Hematopoietic multipotent progenitor cell (in vitro differentiated cells): Measurements from ENCODE around the gene LMF1. TPM values are rescaled to one million over a fixed set of nuclear protein-coding genes. Genes with fewer than 3 reads are reported as not detected.
A peak's percentile ranks its signal among the peaks of the same experiment; 100 is the strongest.
"Not testable (repeated sequence)": the region's sequence is repeated elsewhere in the genome, so short reads cannot be mapped to it uniquely, and the experiment has no call there.

Source experiments
- DNase-seq, 3 donors: peaks; one replicate each; pipeline ENCODE4 v3.0.0-alpha.2; 2011 to 2015; ENCODE audit warnings: low read depth in 2 of 3, low spot score in 2 of 3
- total RNA-seq: library from RNA; depleted of rRNA; stranded (reverse); fragments of >200 nt; gene quantifications from one replicate; pipeline ENCODE4 v1.2.3, GENCODE V29; 2012

LMF1 gene
- total RNA-seq, 1 donor, result 45.2 TPM

DNA sequence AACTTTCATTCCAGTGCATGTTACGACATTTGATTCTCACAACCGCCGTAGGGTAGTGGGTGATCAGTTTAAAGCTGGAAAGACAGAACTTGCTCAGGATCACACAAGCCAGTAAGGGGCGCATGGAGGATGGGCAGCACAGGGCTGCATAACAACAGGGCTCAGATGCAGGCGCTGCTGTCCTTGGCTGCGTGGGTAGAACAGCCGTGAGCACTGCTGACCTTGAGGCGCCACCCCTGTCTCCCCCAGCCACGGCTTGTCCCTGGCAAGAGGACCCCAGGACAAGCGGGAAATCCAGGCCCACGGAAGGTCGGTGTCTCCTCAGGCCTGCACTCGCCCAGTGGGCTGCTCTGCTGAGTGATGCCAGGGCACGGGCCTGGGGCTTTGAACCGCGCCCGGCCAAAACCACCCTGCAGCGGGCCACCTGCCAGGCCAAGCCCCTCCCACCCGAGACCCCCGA, 84.7 kb downstream of the LMF1 start:
- DNase-seq, result no peak

GRCh38 chr16:885391-885790, 85.4 kb downstream of the LMF1 start:
- DNase-seq, result no peak

DNA sequence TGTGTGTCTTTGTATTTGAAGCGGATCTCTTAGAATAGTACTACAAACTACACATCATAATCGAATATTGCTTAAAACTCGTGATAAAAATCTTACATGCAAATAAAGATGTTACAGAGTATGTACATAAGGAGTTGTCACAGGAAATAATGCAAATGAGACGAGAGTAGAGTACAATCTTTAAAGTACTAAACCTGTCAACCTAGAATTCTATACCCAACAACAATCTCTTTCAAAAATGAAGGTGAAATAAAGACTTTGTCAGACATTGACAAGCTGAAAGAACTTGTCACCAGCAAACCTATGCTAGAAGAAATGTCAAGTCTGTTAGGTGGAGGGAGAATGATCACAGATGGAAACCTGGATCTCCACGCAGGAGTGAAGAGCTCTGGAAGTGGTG, 86.6 kb downstream of the LMF1 start:
- DNase-seq, result peak in 1 of 3 donors; percentile 27

- no peak for DNase-seq
These were observed 87.0 kb downstream of the LMF1 start for GRCh38 chr16:883781-884180.

- DNase-seq, result no peak
These were observed 87.4 kb downstream of the LMF1 start for GRCh38 chr16:883340-883739.

- not testable (repeated sequence) for DNase-seq
These were observed 88.1 kb downstream of the LMF1 start for GRCh38 chr16:882671-883070.

- no peak for DNase-seq
These were observed 88.5 kb downstream of the LMF1 start for GRCh38 chr16:882256-882655.

DNA sequence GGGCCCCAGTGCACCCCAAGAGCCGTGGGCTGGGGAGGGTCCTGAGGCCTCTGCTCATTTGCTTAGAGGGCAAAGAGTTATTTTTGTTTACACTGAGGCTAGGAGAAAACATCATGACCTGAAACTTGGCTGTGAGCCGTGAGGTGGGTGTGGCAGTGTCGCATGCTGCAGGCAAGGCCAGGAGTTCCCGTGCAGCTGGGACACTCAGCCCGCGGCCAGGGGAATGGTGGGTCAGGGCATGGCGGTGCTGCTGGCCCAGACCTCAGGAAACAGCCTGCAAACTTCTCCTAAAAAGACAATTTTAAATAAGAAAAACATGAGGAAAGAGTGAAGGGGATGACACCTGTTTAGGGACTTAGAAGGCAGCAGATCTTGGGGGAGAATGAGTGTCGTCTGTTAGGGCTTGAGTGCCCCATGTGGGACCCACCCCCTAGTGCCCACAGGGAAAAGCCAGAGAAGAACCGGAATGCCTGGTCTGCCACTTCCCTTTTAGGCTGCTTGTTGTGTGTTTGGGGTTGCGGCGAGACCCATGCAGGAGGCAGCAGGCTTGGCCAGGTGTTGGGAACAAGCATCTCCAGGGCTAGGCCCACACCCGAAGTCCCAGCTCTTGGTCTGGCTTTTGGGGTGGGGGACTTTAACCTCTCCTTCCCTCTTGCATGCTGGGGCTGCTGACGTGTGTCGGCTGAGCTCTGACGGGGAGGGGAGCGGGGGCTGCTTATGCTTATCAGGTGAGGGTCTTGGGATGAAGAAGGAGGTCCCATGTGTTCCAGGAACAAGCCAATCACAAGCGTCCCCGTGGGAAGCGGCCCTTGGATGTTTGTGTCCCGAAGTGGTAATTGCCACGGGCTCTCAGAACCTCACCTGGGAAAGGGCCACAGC, 89.3 kb downstream of the LMF1 start:
- no peak for DNase-seq

GRCh38 chr16:880471-881171, 90.2 kb downstream of the LMF1 start:
- DNase-seq, result no peak

GRCh38 chr16:879986-880385, 90.8 kb downstream of the LMF1 start:
- DNase-seq, result no peak

- no peak for DNase-seq
These were observed 91.3 kb downstream of the LMF1 start for GRCh38 chr16:879461-879861.

GRCh38 chr16:878886-879285, 91.9 kb downstream of the LMF1 start:
- no peak for DNase-seq

GRCh38 chr16:878072-878784, 92.6 kb downstream of the LMF1 start:
- DNase-seq, result peak in 2 of 3 donors; percentile 17 to 26

- no peak for DNase-seq
These were observed 93.3 kb downstream of the LMF1 start for GRCh38 chr16:877242-878071.

- DNase-seq, result no peak
These were observed 94.1 kb downstream of the LMF1 start for GRCh38 chr16:876523-877241.

- DNase-seq, result no peak
These were observed 94.8 kb downstream of the LMF1 start for GRCh38 chr16:876041-876335.

DNA sequence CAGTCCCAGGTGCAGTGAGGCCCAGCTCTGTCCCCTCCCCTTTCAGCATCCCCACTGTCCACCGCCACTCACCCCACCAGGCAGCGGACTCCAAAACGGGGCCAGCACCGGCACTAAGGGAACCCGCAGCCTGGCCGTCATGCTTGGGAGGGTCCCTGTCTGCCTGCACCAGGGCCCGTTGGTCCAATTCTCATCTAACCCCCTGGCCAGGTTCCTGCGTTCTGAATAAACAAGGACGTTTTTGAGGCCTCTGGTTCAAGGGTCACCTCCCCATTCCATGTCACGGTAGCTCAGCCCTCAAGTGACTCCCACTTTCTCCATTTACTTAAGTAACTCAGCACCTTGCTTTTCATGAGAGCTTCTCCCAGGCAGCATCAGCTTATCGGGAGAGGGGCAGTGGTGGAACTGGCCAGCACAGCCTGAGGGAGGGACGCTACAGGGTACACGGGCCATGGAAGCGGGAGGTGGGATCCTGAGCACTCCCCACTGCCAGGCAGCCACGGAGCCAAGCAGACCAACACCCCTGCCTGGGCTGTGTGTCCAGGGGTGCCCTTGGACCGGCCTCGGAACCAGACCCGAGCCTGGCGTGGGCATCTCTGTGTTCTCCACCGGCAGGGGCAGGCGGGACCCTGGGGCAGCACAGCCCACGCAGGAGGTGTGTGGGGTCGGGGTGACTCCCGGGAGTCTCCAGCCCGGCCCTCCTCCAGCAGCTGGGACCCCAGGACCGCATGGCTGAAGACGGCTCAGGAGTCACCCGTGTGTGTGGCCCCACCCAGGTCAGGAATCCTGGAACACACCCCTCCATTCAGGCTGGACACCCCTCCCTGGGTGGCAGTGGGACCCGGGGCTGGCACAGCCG, 95.4 kb downstream of the LMF1 start:
- DNase-seq, result no peak

- no peak for DNase-seq
These were observed 96.2 kb downstream of the LMF1 start for GRCh38 chr16:874366-875181.
